Measurements from ENCODE around the gene TBC1D3.
"Not testable (repeated sequence)": the region's sequence is repeated elsewhere in the genome, so short reads cannot be mapped to it uniquely, and the experiment has no call there.

The TBC1D3 gene

GRCh38 chr17:38192455-38192854, at the start of gene TBC1D3:
TSS of gene TBC1D3 (minus strand) at chr17:38192555. CDS start at chr17:38191029, 1,526 bp downstream.
- not testable (repeated sequence) for DNase-seq (ENCODE audit: low read depth in 2 of 2)

GRCh38 chr17:38232790-38233189, 40.4 kb upstream of the TBC1D3 start:
- not testable (repeated sequence) for DNase-seq (ENCODE audit: low read depth in 2 of 2)

- not testable (repeated sequence) for DNase-seq (ENCODE audit: low read depth in 2 of 2)
Observed at GRCh38 chr17:38225844-38226495, 33.6 kb upstream of the TBC1D3 start.

- not testable (repeated sequence) for DNase-seq (ENCODE audit: low read depth in 2 of 2)
Observed at GRCh38 chr17:38220867-38221266, 28.5 kb upstream of the TBC1D3 start.

- DNase-seq (ENCODE audit: low read depth in 2 of 2) = not testable (repeated sequence)
Observed at GRCh38 chr17:38200271-38200670, 7.9 kb upstream of the TBC1D3 start.

- DNase-seq (ENCODE audit: low read depth in 2 of 2) = not testable (repeated sequence)
Observed at GRCh38 chr17:38134860-38135259, 57.5 kb downstream of the TBC1D3 start.

Measured in activated CD8-positive, alpha-beta memory T cell treated with anti-CD3 and anti-CD28 coated beads for 4 hours (primary cell).